HepG2 (cell line): ENCODE data around the gene GPATCH11. TPM values are rescaled to one million over a fixed set of nuclear protein-coding genes. Genes with fewer than 3 reads are reported as not detected.
A peak's percentile ranks its signal among the peaks of the same experiment; 100 is the strongest.

Source experiments
- ATAC-seq: fragments of 200-7000 bp; cut with Tn5 transposase; 3 replicates; pipeline ENCODE4 v1.9.1; 2020; ENCODE audit warnings: mild to moderate bottlenecking, moderate library complexity
- BruUV-seq: library from RNA; stranded (reverse); fragments of 400-500 nt; replicated peaks from 2 replicates; lab custom pipeline; 2021; lab: Mats Ljungman, UMichigan
- CTCF ChIA-PET: fragments of 300-600 bp; formaldehyde crosslinking; extraction: SDS; loops from one replicate; lab custom pipeline; 2021; ENCODE audit warnings: low total read pairs, inconsistent platforms, low intra/inter-chr PET ratio; lab: Yijun Ruan, JAX
- POLR2A ChIA-PET: fragments of 350-600 bp; sonication (Branson Sonifier 250); formaldehyde crosslinking; loops from one replicate; lab custom pipeline; 2020; ENCODE audit warnings: antibody characterized with exemption, inconsistent platforms; lab: Yijun Ruan, JAX
- DNase-seq: peaks from one replicate; pipeline ENCODE4 v3.0.0-alpha.2; 2015; ENCODE audit warnings: low spot score
- FAIRE-seq: peaks from 3 replicates; lab custom pipeline; 2011; peaks lifted over from hg19 to GRCh38; lab: Jason Lieb, UNC
- H2AFZ ChIP-seq: one replicate; pipeline ENCODE4 v1.6.1; 2011; ENCODE audit warnings: low read length, inconsistent platforms
- H3K27ac ChIP-seq: fragments of 300-600 bp; 3 replicates; pipeline ENCODE4 v1.8.0; 2011; ENCODE audit warnings: mixed run types, mild to moderate bottlenecking, mixed read lengths, low read length, inconsistent platforms; ENCODE audit not compliant: insufficient read depth; ENCODE audit errors: extremely low read length
- H3K27me3 ChIP-seq, 2 experiments: fragments of 200-600 bp in 1 of 2; 2 replicates in 1 of 2; 3 replicates in 1 of 2; pipeline versions ENCODE4 v1.6.0 to v1.8.0; 2011; ENCODE audit warnings: low read length in 2 of 2, mild to moderate bottlenecking in 2 of 2, moderate library complexity in 2 of 2, inconsistent platforms in 1 of 2; ENCODE audit not compliant: insufficient read depth in 2 of 2, control insufficient read depth in 1 of 2
- H3K36me3 ChIP-seq, 2 experiments: fragments of 200-600 bp in 1 of 2; replicated peaks in 1 of 2; 2 replicates in 1 of 2; 3 replicates in 1 of 2; pipeline versions ENCODE4 v1.5.1 to v1.8.0; 2011; ENCODE audit warnings: low read length in 2 of 2, inconsistent platforms in 1 of 2; ENCODE audit not compliant: insufficient read depth in 2 of 2, control insufficient read depth in 1 of 2
- H3K4me1 ChIP-seq: 2 replicates; pipeline ENCODE4 v1.5.1; 2012; ENCODE audit warnings: low read length, inconsistent platforms; ENCODE audit not compliant: insufficient read depth
- H3K4me2 ChIP-seq: 2 replicates; pipeline ENCODE4 v1.6.0; 2011; ENCODE audit warnings: low read depth, low read length, inconsistent platforms
- H3K4me3 ChIP-seq, 3 experiments: fragments of 200-600 bp in 1 of 3; sonication (generic), shearing (Covaris generic) in 1 of 3; replicated peaks in 1 of 3; 2 replicates each; pipeline ENCODE4 v1.5.1; 2011 to 2016; ENCODE audit warnings: low read length in 3 of 3, inconsistent platforms in 2 of 3, low read depth in 2 of 3, mild to moderate bottlenecking in 2 of 3, control low read depth in 1 of 3, mixed read lengths in 1 of 3; ENCODE audit not compliant: insufficient read depth in 1 of 3
- H3K79me2 ChIP-seq: one replicate; pipeline ENCODE4 v1.6.1; 2011; ENCODE audit warnings: low read length, inconsistent platforms; ENCODE audit not compliant: insufficient read depth
- H3K9ac ChIP-seq: 2 replicates; pipeline ENCODE4 v1.6.0; 2011; ENCODE audit warnings: mild to moderate bottlenecking, low read depth, low read length, inconsistent platforms; ENCODE audit not compliant: insufficient read depth
- H3K9me3 ChIP-seq: 2 replicates; pipeline ENCODE4 v1.5.1; 2012; ENCODE audit warnings: mild to moderate bottlenecking, low read length
- H4K20me1 ChIP-seq: 2 replicates; pipeline ENCODE4 v1.6.0; 2011; ENCODE audit warnings: inconsistent platforms, mild to moderate bottlenecking, low read length, moderate library complexity; ENCODE audit not compliant: insufficient read depth
- ELF4 ChIP-seq: sonication (generic); formaldehyde crosslinking; IDR thresholded peaks from 2 replicates; pipeline ENCODE4 v1.5.0; 2020; ENCODE audit warnings: missing genetic modification reagents, mild to moderate bottlenecking, moderate library complexity, borderline replicate concordance
- MAFF ChIP-seq: IDR thresholded peaks from 2 replicates; pipeline ENCODE4 v1.6.1; 2011; ENCODE audit warnings: low read depth, low read length, improper control_type of control experiment
- MAFK ChIP-seq, 2 experiments: IDR thresholded peaks in 1 of 2; conservative IDR thresholded peaks in 1 of 2; 2 replicates each; pipeline ENCODE4 v1.6.1; 2011; ENCODE audit warnings: improper control_type of control experiment in 2 of 2, low read length in 2 of 2
- MTA3 ChIP-seq: sonication (generic); formaldehyde crosslinking; IDR thresholded peaks from 2 replicates; pipeline ENCODE4 v1.4.0; 2020; ENCODE audit warnings: missing genetic modification reagents
- WGBS: methylation state at CpG from one replicate; pipeline ENCODE4 v1.1.6; 2017; ENCODE audit warnings: low lambda C conversion rate; 5-methylcytosine and 5-hydroxymethylcytosine counted together
- in situ Hi-C: cut with HindIII; loops from 2 replicates; pipeline ENCODE4 v1.10.0; 2017; ENCODE audit warnings: low pct_unique_long_range_greater_than_20kb; ENCODE audit not compliant: extremely low pct_ligation_motif_present
- intact Hi-C: fragments of 100-400 bp; cut with micrococcal nuclease; formaldehyde crosslinking; loops from one replicate; pipeline ENCODE4 v1.10.0; 2022; ENCODE audit not compliant: unreplicated experiment
- polyA plus RNA-seq, 8 experiments: library from polyadenylated mRNA; depleted of rRNA in 3 of 8; stranded (reverse) in 7 of 8; unstranded in 1 of 8; fragments of >200 nt; fragmentation: Illumina TruSeq in 4 of 8; extraction: Trizol in 4 of 8; gene quantifications; 2 replicates each; pipeline versions ENCODE4 v1.2.1 to v1.2.3, GENCODE V29; 2011 to 2016; ENCODE audit warnings: low read depth in 4 of 8, missing spikeins in 1 of 8, mixed read lengths in 1 of 8; ENCODE audit not compliant: insufficient read depth in 1 of 8
- total RNA-seq, 5 experiments: library from RNA; depleted of rRNA; stranded (reverse); fragments of >200 nt; fragmentation: Illumina TruSeq; extraction: Trizol; gene quantifications; 2 replicates each; pipeline ENCODE4 v1.2.3, GENCODE V29; 2016; ENCODE audit warnings: low read depth in 1 of 5
- TF ChIP-seq, protein P1 (sequence below): sonication (generic); formaldehyde crosslinking; IDR thresholded peaks from 2 replicates; pipeline ENCODE4 v1.4.0; 2020; ENCODE audit warnings: missing genetic modification reagents; ENCODE audit errors: not compliant biosample characterization

GPATCH11 gene
- total and polyA plus RNA-seq, 2 of the 13 experiments (the other 11 are each of a cell fraction or from before 2014, with no cell fraction given): 3.8 to 8.7 TPM

DNA sequence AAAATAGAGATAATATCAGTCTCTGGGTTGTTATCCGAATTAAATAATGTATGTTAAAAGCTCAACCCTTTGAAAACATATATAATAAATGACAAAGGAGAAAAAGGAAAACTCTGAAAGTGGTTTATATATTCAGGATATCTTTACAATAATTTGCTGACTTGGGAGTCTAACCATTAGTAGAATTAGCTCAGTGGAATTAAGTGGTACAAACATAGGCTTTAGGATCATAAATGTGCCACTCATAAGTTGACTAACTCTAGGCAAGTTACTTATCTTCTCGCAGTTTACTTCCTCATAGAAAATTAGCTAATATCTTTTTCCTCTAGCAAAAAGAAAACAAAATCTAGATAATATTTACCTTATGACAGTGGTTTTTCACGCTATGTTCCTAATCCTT is 44.7 kb upstream of the GPATCH11 start:
- H3K9ac ChIP-seq: no peak overlapping the region
- ChIA-PET CTCF (no interaction called here), POLR2A (no interaction called here)
- in situ Hi-C loops (no loop called here), intact Hi-C loops (no loop called here)
- no peak overlapping the region for H3K27ac ChIP-seq
- no peaks in the 10 kb centered on the region for H3K79me2 ChIP-seq
- no peak for FAIRE-seq
- H3K4me3 ChIP-seq: no peak overlapping the region
- no peak overlapping the region for H2AFZ ChIP-seq
- TF ChIP-seq MAFK (conservative IDR thresholded peaks at IDR 0.05 in 1 of 2, IDR thresholded peaks at IDR 0.05 in 1 of 2; ENCODE audit: low read length in 2 of 2) (peak; percentile 58 to 70), MAFF (peak; percentile 46)
- TF ChIP-seq, protein P1, sequence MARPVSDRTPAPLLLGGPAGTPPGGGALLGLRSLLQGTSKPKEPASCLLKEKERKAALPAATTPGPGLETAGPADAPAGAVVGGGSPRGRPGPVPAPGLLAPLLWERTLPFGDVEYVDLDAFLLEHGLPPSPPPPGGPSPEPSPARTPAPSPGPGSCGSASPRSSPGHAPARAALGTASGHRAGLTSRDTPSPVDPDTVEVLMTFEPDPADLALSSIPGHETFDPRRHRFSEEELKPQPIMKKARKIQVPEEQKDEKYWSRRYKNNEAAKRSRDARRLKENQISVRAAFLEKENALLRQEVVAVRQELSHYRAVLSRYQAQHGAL: no peak
- no peaks in the 10 kb centered on the region for H3K27me3 ChIP-seq
- no peaks in the 10 kb centered on the region for H4K20me1 ChIP-seq
- no peaks in the 10 kb centered on the region; the same call in 1 of the 2 replicates for H3K4me1 ChIP-seq
- WGBS: 98% methylated on average over 3 of the region's 3 CpGs
- no peak for ATAC-seq
- no TSS peak for BruUV-seq
- DNase-seq: no peak
- no peak overlapping the region for H3K4me2 ChIP-seq
- peaks cover 0 to 4% of the 10 kb centered on the region in 2 experiments; a peak in 1 of 5 replicates for H3K36me3 ChIP-seq
- no peaks in the 10 kb centered on the region for H3K9me3 ChIP-seq

GRCh38 chr2:37052600-37053332 is 31.6 kb upstream of the GPATCH11 start:
- ChIA-PET CTCF (no interaction called here), POLR2A (no interaction called here)
- ATAC-seq: no peak
- no peak overlapping the region for H3K27ac ChIP-seq
- no peak for TF ChIP-seq ELF4 (CRISPR knock-in tag)
- TF ChIP-seq MTA3 (CRISPR knock-in tag): 0 out of 2 replicates have a peak, but pooled peaks have one; percentile 26
- no peaks in the 10 kb centered on the region for H3K9me3 ChIP-seq
- intact Hi-C loops: no loop called here
- peaks cover 5 to 46% of the 10 kb centered on the region in 2 experiments for H3K36me3 ChIP-seq
- no peak for FAIRE-seq
- H3K79me2 ChIP-seq: no peaks in the 10 kb centered on the region
- no peak overlapping the region for H3K9ac ChIP-seq
- H3K4me2 ChIP-seq: no peak overlapping the region
- no peak overlapping the region for H2AFZ ChIP-seq
- in situ Hi-C loops: no loop called here
- H3K4me3 ChIP-seq: no peak overlapping the region
- no TSS peak for BruUV-seq
- H4K20me1 ChIP-seq: no peaks in the 10 kb centered on the region
- no peaks in the 10 kb centered on the region for H3K4me1 ChIP-seq
- WGBS: 86% methylated on average over 5 of the region's 5 CpGs
- no peaks in the 10 kb centered on the region for H3K27me3 ChIP-seq
- DNase-seq: no peak
